SKM-1 (cell line): ENCODE results near the gene KCND1.

Source experiments
- DNase-seq: peaks from one replicate; lab custom pipeline; 2025; ENCODE audit not compliant: unreplicated experiment; lab: John Stamatoyannopoulos, UW

KCND1 gene

GRCh38 chrX:48914593-48915493 is 56.8 kb downstream of the KCND1 start:
- DNase-seq, result no peak

- no peak for DNase-seq
Measured at GRCh38 chrX:48913605-48914366, 57.9 kb downstream of the KCND1 start.

GRCh38 chrX:48911412-48912182 is 60.0 kb downstream of the KCND1 start, which contains the start of gene SLC35A2:
TSS of gene SLC35A2 (minus strand) at chrX:48911646. CDS start at chrX:48911636, 10 bp downstream.
- DNase-seq, result peak; percentile 13
